ENCODE measurements around the gene PRKAR1B.
A peak's percentile ranks its signal among the peaks of the same experiment; 100 is the strongest.

PRKAR1B gene

GRCh38 chr7:727104-727805 is at the start of gene PRKAR1B:
Gene PRKAR1B (minus strand): TSS chr7:727281. CDS start chr7:711505, 15,776 bp downstream.
- DNase-seq = peak; percentile 67

- no peak for DNase-seq
Measured at GRCh38 chr7:776381-776780, 49.3 kb upstream of the PRKAR1B start.

- peak; percentile 67 for DNase-seq
Measured at GRCh38 chr7:774161-775109, 47.4 kb upstream of the PRKAR1B start.

DNA sequence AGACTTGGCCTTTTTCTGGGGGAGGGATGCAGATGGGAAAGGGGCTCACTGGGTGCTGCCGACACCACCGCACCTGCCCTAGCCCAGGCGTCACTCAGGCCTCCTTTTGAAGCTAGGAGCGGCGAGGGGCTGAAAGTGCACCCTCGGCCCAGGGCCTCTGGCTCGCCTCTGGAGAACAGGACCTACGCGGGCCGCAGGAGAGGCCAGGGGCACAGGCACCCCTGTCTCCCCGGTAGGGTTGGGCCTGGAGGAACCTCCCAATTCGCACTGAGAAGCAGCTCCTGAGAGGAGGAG is 46.5 kb upstream of the PRKAR1B start:
- DNase-seq = no peak

GRCh38 chr7:772861-773621 is 46.0 kb upstream of the PRKAR1B start:
- no peak for DNase-seq

DNA sequence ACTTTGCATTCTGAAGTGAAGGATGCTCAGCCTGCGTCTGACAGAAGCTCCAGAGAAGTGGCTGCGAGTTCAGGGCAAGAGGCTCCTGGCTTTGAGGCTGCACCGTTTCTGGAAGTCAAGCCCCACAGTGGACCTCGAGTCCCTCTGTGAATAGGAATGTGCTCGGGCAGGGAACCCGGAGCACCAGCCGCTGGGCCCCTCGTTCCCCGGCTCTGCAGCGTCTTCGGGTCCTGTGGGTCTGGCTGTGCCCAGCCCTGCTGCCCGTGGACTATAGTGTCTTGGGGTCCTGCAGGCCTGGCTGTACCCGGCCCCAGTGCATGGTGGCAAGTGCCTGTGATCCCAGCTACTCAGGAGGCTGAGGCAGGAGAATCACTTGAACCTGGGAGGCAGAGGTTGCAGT is 45.3 kb upstream of the PRKAR1B start:
- DNase-seq = no peak

- DNase-seq = no peak
Measured at GRCh38 chr7:772005-772294, 44.9 kb upstream of the PRKAR1B start.

GRCh38 chr7:771234-772004 is 44.3 kb upstream of the PRKAR1B start:
- no peak for DNase-seq

DNA sequence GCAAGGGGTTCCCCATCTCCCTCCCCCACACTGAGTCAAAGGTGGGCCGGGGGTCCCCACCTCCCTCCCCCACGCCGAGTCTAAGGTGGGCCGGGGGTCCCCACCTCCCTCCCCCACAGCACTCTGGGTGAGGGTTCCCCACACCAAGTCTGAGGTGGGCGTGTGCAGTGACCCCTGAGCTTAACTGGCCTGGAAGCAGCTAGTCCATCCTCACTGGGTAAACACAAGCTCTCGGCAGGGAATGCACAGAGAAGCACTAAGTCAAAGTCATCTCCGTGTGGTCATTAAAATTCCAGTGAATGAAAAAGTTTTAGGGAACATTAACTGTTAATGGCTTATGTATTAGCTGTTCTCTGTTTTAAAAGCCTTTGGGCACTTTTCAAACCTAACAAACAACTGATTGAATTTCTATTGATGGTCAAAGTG is 43.7 kb upstream of the PRKAR1B start:
- no peak for DNase-seq

GRCh38 chr7:770336-770735 is 43.3 kb upstream of the PRKAR1B start:
- no peak for DNase-seq

- peak; percentile 7 for DNase-seq
Measured at GRCh38 chr7:768881-769504, 41.9 kb upstream of the PRKAR1B start.

- peak; percentile 51 for DNase-seq
Measured at GRCh38 chr7:767941-768731, 41.1 kb upstream of the PRKAR1B start.

GRCh38 chr7:767580-767940 is 40.5 kb upstream of the PRKAR1B start:
- DNase-seq = peak; percentile 27

DNA sequence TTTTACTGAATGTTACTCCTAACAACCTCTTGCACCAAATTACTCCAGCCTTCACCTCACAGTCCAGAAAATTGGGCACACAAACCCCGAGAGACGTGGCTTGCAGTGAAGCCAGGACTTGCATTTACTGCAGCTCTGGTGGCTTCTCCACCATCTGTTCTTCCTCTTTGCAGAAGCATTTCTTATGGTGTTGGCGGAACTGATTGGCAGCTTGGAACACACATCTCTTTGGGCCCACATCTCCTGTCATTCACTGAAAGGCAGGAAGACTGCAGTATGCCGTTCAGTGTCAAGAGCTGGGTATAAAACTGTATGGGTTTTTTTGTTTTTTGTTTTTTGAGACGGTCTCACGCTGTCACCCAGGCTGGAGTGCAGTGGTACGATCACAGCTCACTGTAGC is 38.3 kb upstream of the PRKAR1B start:
- no peak for DNase-seq

DNA sequence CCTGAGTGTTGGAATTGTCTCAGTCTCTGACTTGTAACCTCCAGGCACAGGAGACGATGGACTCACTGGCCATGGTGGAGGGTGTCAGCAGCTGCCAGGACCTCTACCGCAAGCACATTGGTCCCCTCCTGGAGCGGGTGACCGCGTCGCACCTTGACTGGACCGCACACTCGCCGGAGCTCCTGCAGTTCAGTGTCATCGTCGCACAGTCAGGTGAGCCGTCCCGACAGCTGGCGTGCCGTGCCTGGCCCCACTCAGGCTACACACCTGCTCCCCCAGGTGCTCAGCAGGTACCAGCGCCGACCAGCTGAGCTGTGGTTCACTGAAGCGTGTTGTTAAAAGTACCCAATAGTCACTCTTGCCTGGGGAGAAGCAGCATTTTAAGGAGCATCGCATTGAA is 36.7 kb upstream of the PRKAR1B start:
- DNase-seq = no peak

GRCh38 chr7:762885-763284 is 35.8 kb upstream of the PRKAR1B start:
- no peak for DNase-seq

DNA sequence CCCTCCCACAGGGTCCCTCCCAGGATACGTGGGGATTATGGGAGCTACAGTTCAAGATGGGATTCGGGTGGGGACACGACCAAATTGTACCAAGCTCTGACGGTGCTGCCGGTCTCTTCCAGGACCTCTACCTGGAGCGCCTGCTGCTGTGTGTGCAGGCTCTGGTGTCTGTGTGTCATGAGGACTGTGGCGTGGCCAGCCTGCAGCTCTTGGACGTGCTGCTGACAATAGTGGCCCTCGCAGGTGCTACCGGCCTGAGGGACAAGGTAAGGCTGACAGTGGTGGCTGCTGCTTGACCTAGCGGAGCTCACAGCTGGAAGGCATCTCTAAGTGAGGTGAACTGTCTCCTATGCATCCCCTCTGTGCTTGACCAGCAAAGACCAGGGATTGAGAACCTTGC is 34.5 kb upstream of the PRKAR1B start:
- no peak for DNase-seq

DNA sequence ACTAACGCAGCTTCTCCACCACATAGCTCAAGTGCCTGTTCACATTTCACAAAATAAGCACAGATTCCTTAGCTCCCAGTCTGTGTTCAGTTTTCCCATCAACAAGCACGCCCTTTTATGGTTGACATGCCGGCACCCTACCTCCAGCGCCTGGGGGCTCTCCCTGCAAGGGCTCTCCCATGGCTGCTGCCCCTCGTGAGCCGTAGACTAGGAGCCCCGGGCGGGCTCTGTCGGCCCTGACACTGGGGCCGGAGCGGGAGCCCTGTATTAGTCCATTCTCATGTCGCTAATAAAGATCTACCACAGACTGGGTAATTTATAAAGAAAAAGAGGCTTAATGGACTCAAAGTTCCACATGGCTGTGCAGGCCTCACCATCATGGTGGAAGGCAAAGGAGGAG is 34.0 kb upstream of the PRKAR1B start:
- DNase-seq = no peak

GRCh38 chr7:760006-760405 is 32.9 kb upstream of the PRKAR1B start:
- no peak for DNase-seq

DNA sequence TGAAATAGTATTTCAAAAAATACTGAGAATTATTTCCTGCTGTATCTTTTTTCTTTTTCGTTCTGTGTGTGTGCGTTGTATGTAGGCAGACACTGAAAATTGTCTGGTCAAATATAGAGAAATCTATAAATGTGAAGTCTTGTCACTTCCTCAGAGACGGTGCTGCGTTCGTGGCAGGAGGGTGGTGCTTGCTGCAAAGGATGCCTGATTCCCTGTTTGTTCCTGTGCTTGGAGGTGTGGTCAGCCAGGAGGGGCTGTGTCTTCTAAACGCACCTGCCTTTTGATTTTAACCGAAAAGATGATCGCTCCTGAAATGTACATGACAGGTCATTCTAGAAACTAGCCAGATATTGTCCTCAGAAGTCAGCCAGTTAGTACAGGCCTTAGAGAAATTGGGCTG is 32.5 kb upstream of the PRKAR1B start:
- no peak for DNase-seq

DNA sequence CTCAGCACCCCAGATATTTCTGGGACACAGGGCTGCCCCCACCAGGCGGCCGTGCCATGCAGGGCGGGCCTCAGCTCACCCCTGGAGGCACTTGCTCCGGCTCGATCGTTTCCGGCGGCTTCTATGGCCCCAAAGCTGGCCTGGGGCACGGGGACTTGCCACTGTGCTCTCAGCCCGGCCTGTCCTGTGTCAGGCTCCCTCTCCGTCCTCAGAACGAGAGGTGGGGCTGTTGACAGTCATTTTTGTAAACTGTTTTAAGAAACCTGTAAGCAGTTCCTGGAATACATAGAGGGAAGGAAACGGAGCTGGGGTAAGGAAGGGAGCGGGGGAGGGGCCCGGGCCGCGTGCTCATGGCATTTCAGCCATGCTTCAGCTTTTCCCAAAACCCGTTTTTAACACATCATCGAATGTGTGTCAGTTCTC is 30.7 kb upstream of the PRKAR1B start:
- peak; percentile 30 for DNase-seq

All from activated CD4-positive, alpha-beta T cell treated with anti-CD3 and anti-CD28 coated beads, Interleukin-10, Interleukin-2, amounts not matched to agents 100 ng/mL and 50 ng/mL, durations not matched to agents 16 hours and 8 hours (primary cell).